ENCODE measurements around the gene OLIG1.

DNA sequence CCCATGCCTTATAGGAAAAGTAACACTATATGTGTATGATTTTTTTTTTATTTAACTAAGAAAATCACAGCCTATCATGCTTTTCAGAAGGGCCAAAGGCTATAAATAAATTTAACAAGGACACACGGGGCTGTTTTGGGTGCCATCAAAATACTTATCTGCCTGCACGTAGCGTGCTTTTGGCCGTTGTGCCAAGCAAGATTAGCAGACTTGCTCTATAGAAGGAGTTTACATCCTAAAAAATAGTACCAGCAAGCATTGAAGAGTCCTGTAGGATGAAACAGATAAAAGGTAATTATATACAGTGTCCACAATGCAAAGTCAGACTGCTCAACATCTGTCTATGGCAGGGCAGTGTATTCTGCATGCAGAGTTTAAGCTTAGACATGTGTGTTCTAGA is 3.7 kb downstream of the OLIG1 start:
- TF ChIP-seq GATA3 (IDR thresholded peaks at IDR 0.05; ENCODE audit: low read depth, low read length): no peak
- no peak for TF ChIP-seq GATA2 (IDR thresholded peaks at IDR 0.05; ENCODE audit: low read depth, low read length)

All from SH-SY5Y (cell line).